ENCODE results near the gene ABCB8.

The ABCB8 gene

GRCh38 chr7:151085691-151086620 lies 57.7 kb downstream of the ABCB8 start, which contains the start of gene AGAP3:
AGAP3 (plus strand) TSS chr7:151086475; CDS start chr7:151086742, 267 bp downstream.
- ChIA-PET POLR2A (ENCODE audit: low non-redundant PET) (no interaction called here), CTCF (interaction anchor here (0.7 kb wide), 1 partner anchor 28 kb away, joined by 3 read pairs; no protein-coding TSS in a partner anchor)
- H3K27ac ChIP-seq = peak within 1 kb of the TSS; percentile 90
- no peak for TF ChIP-seq CTCF (conservative IDR thresholded peaks at IDR 0.05; ENCODE audit: low read depth)
- peak; percentile 74 for DNase-seq (ENCODE audit: low spot score)

GRCh38 chr7:151086802-151087244 lies 58.6 kb downstream of the ABCB8 start:
- TF ChIP-seq CTCF (conservative IDR thresholded peaks at IDR 0.05; ENCODE audit: low read depth) = no peak
- CTCF ChIA-PET = interaction anchor here (0.6 to 3.7 kb wide), 4 partner anchors 24 to 177 kb away, joined by 3 to 17 read pairs (median 3); no protein-coding TSS in a partner anchor
- peak overlapping the region; percentile 90 for H3K27ac ChIP-seq
- POLR2A ChIA-PET (ENCODE audit: low non-redundant PET) = no interaction called here
- no peak for DNase-seq (ENCODE audit: low spot score)

- POLR2A ChIA-PET (ENCODE audit: low non-redundant PET) = no interaction called here
- CTCF ChIA-PET = interaction anchor here (0.6 to 3.7 kb wide), 4 partner anchors 24 to 178 kb away, joined by 3 to 17 read pairs (median 3); no protein-coding TSS in a partner anchor
- peak; percentile 44 for DNase-seq (ENCODE audit: low spot score)
- peak; percentile 76 for TF ChIP-seq CTCF (conservative IDR thresholded peaks at IDR 0.05; ENCODE audit: low read depth)
- peak overlapping the region; percentile 90 for H3K27ac ChIP-seq
These were observed 59.2 kb downstream of the ABCB8 start for GRCh38 chr7:151087245-151088018.

GRCh38 chr7:151088019-151088855 lies 60.0 kb downstream of the ABCB8 start:
- ChIA-PET POLR2A (ENCODE audit: low non-redundant PET) (no interaction called here), CTCF (interaction anchor here (1.3 to 3.7 kb wide), 2 partner anchors 23 to 71 kb away, joined by 3 to 17 read pairs; no protein-coding TSS in a partner anchor)
- no peak for DNase-seq (ENCODE audit: low spot score)
- no peak for TF ChIP-seq CTCF (conservative IDR thresholded peaks at IDR 0.05; ENCODE audit: low read depth)
- H3K27ac ChIP-seq = peak overlapping the region; percentile 90

- peak overlapping the region; percentile 90 for H3K27ac ChIP-seq
- no peak for TF ChIP-seq CTCF (conservative IDR thresholded peaks at IDR 0.05; ENCODE audit: low read depth)
- ChIA-PET POLR2A (ENCODE audit: low non-redundant PET) (no interaction called here), CTCF (interaction anchor here (0.6 to 3.7 kb wide), 2 partner anchors 22 to 56 kb away, joined by 4 to 17 read pairs; no protein-coding TSS in a partner anchor)
- DNase-seq (ENCODE audit: low spot score) = peak; percentile 21
These were observed 60.8 kb downstream of the ABCB8 start for GRCh38 chr7:151088856-151089699.
